ENCODE measurements around the gene SLC6A13. TPM values are rescaled to one million over a fixed set of nuclear protein-coding genes. Genes with fewer than 3 reads are reported as not detected.

Gene SLC6A13
- total RNA-seq, 1 donor from 2014 or later: 2.6 TPM

- H3K4me1 ChIP-seq (ENCODE audit: control insufficient read depth in 3 of 3, insufficient read depth in 3 of 3, low read length in 3 of 3): peaks cover 19 to 36% (median 19%) of the 10 kb centered on the region in 3 donors
- H3K9me3 ChIP-seq (ENCODE audit: control insufficient read depth in 3 of 3, low read length in 3 of 3): no peaks in the 10 kb centered on the region
- peaks cover 2 to 3% (median 3%) of the 10 kb centered on the region in 3 donors for H3K27me3 ChIP-seq (ENCODE audit: control insufficient read depth in 3 of 3, insufficient read depth in 3 of 3, low read length in 3 of 3)
- no peaks in the 10 kb centered on the region for H3K36me3 ChIP-seq (ENCODE audit: control insufficient read depth in 3 of 3, insufficient read depth in 3 of 3, low read length in 3 of 3)
- H3K27ac ChIP-seq (ENCODE audit: low read depth, low read length): no peak overlapping the region
- H3K4me3 ChIP-seq (ENCODE audit: low read length in 3 of 3): no peak overlapping the region
- H3K9ac ChIP-seq (ENCODE audit: low read depth in 1 of 3, low read length in 3 of 3): no peak overlapping the region
These were observed 33.0 kb downstream of the SLC6A13 start for GRCh38 chr12:229441-230191.

GRCh38 chr12:228846-229200, 33.8 kb downstream of the SLC6A13 start:
- Histone ChIP-seq H3K36me3 (ENCODE audit: control insufficient read depth in 3 of 3, insufficient read depth in 3 of 3, low read length in 3 of 3) (no peaks in the 10 kb centered on the region), H3K9me3 (ENCODE audit: control insufficient read depth in 3 of 3, low read length in 3 of 3) (no peaks in the 10 kb centered on the region), H3K27me3 (ENCODE audit: control insufficient read depth in 3 of 3, insufficient read depth in 3 of 3, low read length in 3 of 3) (peaks cover 3 to 6% (median 4%) of the 10 kb centered on the region in 3 donors), H3K9ac (ENCODE audit: low read depth in 1 of 3, low read length in 3 of 3) (no peak overlapping the region), H3K4me3 (ENCODE audit: low read length in 3 of 3) (no peak overlapping the region), H3K27ac (ENCODE audit: low read depth, low read length) (no peak overlapping the region), H3K4me1 (ENCODE audit: control insufficient read depth in 3 of 3, insufficient read depth in 3 of 3, low read length in 3 of 3) (peaks cover 17 to 33% (median 17%) of the 10 kb centered on the region in 3 donors)

GRCh38 chr12:227923-228845, 34.5 kb downstream of the SLC6A13 start:
- H3K36me3 ChIP-seq (ENCODE audit: control insufficient read depth in 3 of 3, insufficient read depth in 3 of 3, low read length in 3 of 3): no peaks in the 10 kb centered on the region
- peaks cover 3 to 6% (median 5%) of the 10 kb centered on the region in 3 donors for H3K27me3 ChIP-seq (ENCODE audit: control insufficient read depth in 3 of 3, insufficient read depth in 3 of 3, low read length in 3 of 3)
- no peak overlapping the region for H3K9ac ChIP-seq (ENCODE audit: low read depth in 1 of 3, low read length in 3 of 3)
- H3K27ac ChIP-seq (ENCODE audit: low read depth, low read length): no peak overlapping the region
- no peaks in the 10 kb centered on the region for H3K9me3 ChIP-seq (ENCODE audit: control insufficient read depth in 3 of 3, low read length in 3 of 3)
- H3K4me3 ChIP-seq (ENCODE audit: low read length in 3 of 3): no peak overlapping the region
- H3K4me1 ChIP-seq (ENCODE audit: control insufficient read depth in 3 of 3, insufficient read depth in 3 of 3, low read length in 3 of 3): peaks cover 10 to 26% (median 12%) of the 10 kb centered on the region in 3 donors

- H3K9ac ChIP-seq (ENCODE audit: low read depth in 1 of 3, low read length in 3 of 3): no peak overlapping the region
- H3K4me3 ChIP-seq (ENCODE audit: low read length in 3 of 3): no peak overlapping the region
- no peaks in the 10 kb centered on the region for H3K9me3 ChIP-seq (ENCODE audit: control insufficient read depth in 3 of 3, low read length in 3 of 3)
- no peaks in the 10 kb centered on the region for H3K36me3 ChIP-seq (ENCODE audit: control insufficient read depth in 3 of 3, insufficient read depth in 3 of 3, low read length in 3 of 3)
- H3K4me1 ChIP-seq (ENCODE audit: control insufficient read depth in 3 of 3, insufficient read depth in 3 of 3, low read length in 3 of 3): peaks cover 3 to 18% (median 4%) of the 10 kb centered on the region in 3 donors
- no peak overlapping the region for H3K27ac ChIP-seq (ENCODE audit: low read depth, low read length)
- peaks cover 3 to 6% (median 5%) of the 10 kb centered on the region in 3 donors for H3K27me3 ChIP-seq (ENCODE audit: control insufficient read depth in 3 of 3, insufficient read depth in 3 of 3, low read length in 3 of 3)
These were observed 35.2 kb downstream of the SLC6A13 start for GRCh38 chr12:227286-227915.

GRCh38 chr12:226401-226800, 36.2 kb downstream of the SLC6A13 start:
- H3K27me3 ChIP-seq (ENCODE audit: control insufficient read depth in 3 of 3, insufficient read depth in 3 of 3, low read length in 3 of 3): peaks cover 5 to 6% (median 6%) of the 10 kb centered on the region in 3 donors
- no peaks in the 10 kb centered on the region for H3K36me3 ChIP-seq (ENCODE audit: control insufficient read depth in 3 of 3, insufficient read depth in 3 of 3, low read length in 3 of 3)
- H3K9me3 ChIP-seq (ENCODE audit: control insufficient read depth in 3 of 3, low read length in 3 of 3): no peaks in the 10 kb centered on the region
- no peak overlapping the region for H3K27ac ChIP-seq (ENCODE audit: low read depth, low read length)
- no peak overlapping the region for H3K9ac ChIP-seq (ENCODE audit: low read depth in 1 of 3, low read length in 3 of 3)
- H3K4me3 ChIP-seq (ENCODE audit: low read length in 3 of 3): no peak overlapping the region
- peaks cover 0 to 9% (median 0%) of the 10 kb centered on the region in 3 donors for H3K4me1 ChIP-seq (ENCODE audit: control insufficient read depth in 3 of 3, insufficient read depth in 3 of 3, low read length in 3 of 3)

DNA sequence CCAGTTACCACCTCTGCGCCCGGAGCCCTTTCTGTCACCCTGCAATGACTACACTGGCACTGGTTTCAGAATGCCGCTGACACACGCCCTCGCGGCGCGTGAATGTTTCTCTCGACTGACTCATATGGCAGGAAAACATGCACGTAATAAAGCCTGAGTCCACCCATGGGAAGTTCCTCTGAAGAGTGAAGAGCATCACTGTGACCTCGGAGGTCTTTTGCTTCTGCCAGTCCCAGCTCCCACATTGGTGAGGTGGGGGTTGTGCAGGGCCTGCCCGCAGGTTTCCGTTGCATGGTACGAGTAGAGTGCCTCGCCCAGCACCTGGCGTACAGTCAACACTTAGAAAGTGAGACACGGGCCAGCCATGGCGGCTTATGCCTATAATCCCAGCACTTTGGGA, 37.6 kb downstream of the SLC6A13 start:
- no peaks in the 10 kb centered on the region for H3K9me3 ChIP-seq (ENCODE audit: control insufficient read depth in 3 of 3, low read length in 3 of 3)
- peaks cover 3 to 8% (median 6%) of the 10 kb centered on the region in 3 donors for H3K27me3 ChIP-seq (ENCODE audit: control insufficient read depth in 3 of 3, insufficient read depth in 3 of 3, low read length in 3 of 3)
- no peak overlapping the region for H3K9ac ChIP-seq (ENCODE audit: low read depth in 1 of 3, low read length in 3 of 3)
- no peak overlapping the region for H3K4me3 ChIP-seq (ENCODE audit: low read length in 3 of 3)
- no peaks in the 10 kb centered on the region for H3K36me3 ChIP-seq (ENCODE audit: control insufficient read depth in 3 of 3, insufficient read depth in 3 of 3, low read length in 3 of 3)
- peaks cover 0 to 3% (median 2%) of the 10 kb centered on the region in 3 donors for H3K4me1 ChIP-seq (ENCODE audit: control insufficient read depth in 3 of 3, insufficient read depth in 3 of 3, low read length in 3 of 3)
- H3K27ac ChIP-seq (ENCODE audit: low read depth, low read length): no peak overlapping the region

DNA sequence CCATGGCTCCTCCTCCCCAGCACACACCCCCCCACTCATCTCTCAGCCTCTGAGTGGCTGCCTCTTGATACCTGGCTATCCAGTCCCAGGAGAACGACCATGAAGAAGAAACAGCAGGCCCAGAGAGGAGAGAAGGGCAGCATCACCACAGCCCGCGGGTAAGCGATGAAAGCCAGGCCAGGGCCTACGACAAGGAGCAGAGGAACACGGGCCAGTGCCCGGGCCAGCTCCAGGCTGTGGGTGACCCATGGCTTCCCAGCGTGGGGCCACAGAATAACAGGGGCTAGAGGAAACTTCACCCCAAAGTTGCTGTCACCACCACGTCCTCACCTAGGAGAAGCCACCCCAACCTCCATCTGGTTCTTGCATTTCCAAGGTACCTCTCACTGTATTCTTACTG, 38.3 kb downstream of the SLC6A13 start:
- Histone ChIP-seq H3K4me3 (ENCODE audit: low read length in 3 of 3) (no peak overlapping the region), H3K4me1 (ENCODE audit: control insufficient read depth in 3 of 3, insufficient read depth in 3 of 3, low read length in 3 of 3) (peaks cover 0 to 2% (median 0%) of the 10 kb centered on the region in 3 donors), H3K36me3 (ENCODE audit: control insufficient read depth in 3 of 3, insufficient read depth in 3 of 3, low read length in 3 of 3) (no peaks in the 10 kb centered on the region), H3K9me3 (ENCODE audit: control insufficient read depth in 3 of 3, low read length in 3 of 3) (no peaks in the 10 kb centered on the region), H3K9ac (ENCODE audit: low read depth in 1 of 3, low read length in 3 of 3) (no peak overlapping the region), H3K27ac (ENCODE audit: low read depth, low read length) (no peak overlapping the region), H3K27me3 (ENCODE audit: control insufficient read depth in 3 of 3, insufficient read depth in 3 of 3, low read length in 3 of 3) (peaks cover 3 to 12% (median 6%) of the 10 kb centered on the region in 3 donors)

GRCh38 chr12:223841-224240, 38.8 kb downstream of the SLC6A13 start:
- no peak overlapping the region for H3K9ac ChIP-seq (ENCODE audit: low read depth in 1 of 3, low read length in 3 of 3)
- no peak overlapping the region for H3K27ac ChIP-seq (ENCODE audit: low read depth, low read length)
- H3K4me3 ChIP-seq (ENCODE audit: low read length in 3 of 3): no peak overlapping the region
- peaks cover 0 to 2% (median 0%) of the 10 kb centered on the region in 3 donors for H3K4me1 ChIP-seq (ENCODE audit: control insufficient read depth in 3 of 3, insufficient read depth in 3 of 3, low read length in 3 of 3)
- peaks cover 3 to 12% (median 6%) of the 10 kb centered on the region in 3 donors for H3K27me3 ChIP-seq (ENCODE audit: control insufficient read depth in 3 of 3, insufficient read depth in 3 of 3, low read length in 3 of 3)
- H3K9me3 ChIP-seq (ENCODE audit: control insufficient read depth in 3 of 3, low read length in 3 of 3): no peaks in the 10 kb centered on the region
- no peaks in the 10 kb centered on the region for H3K36me3 ChIP-seq (ENCODE audit: control insufficient read depth in 3 of 3, insufficient read depth in 3 of 3, low read length in 3 of 3)

DNA sequence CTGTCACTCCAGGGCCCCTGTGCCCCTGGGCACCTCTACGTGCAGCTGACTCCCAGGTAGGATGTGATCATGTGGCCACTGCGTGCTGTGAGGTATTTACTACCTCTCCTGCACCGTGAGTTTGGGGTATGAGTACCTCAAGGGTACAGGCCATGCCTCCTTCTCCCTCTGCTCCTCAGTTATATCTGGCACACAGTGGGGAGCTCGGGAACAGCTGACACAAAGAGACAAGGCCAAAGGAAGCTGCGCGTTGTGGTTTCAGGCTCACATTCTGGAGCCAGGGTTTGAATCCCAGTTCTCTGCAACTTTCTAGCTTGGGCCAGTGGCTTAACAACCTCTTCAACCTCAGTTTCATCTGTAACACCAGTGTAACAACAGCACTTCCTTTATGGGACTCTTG, 40.9 kb downstream of the SLC6A13 start:
- Histone ChIP-seq H3K4me3 (ENCODE audit: low read length in 3 of 3) (no peak overlapping the region), H3K9me3 (ENCODE audit: control insufficient read depth in 3 of 3, low read length in 3 of 3) (no peaks in the 10 kb centered on the region), H3K27me3 (ENCODE audit: control insufficient read depth in 3 of 3, insufficient read depth in 3 of 3, low read length in 3 of 3) (peaks cover 3 to 9% (median 6%) of the 10 kb centered on the region in 3 donors), H3K27ac (ENCODE audit: low read depth, low read length) (no peak overlapping the region), H3K36me3 (ENCODE audit: control insufficient read depth in 3 of 3, insufficient read depth in 3 of 3, low read length in 3 of 3) (no peaks in the 10 kb centered on the region), H3K9ac (ENCODE audit: low read depth in 1 of 3, low read length in 3 of 3) (no peak overlapping the region), H3K4me1 (ENCODE audit: control insufficient read depth in 3 of 3, insufficient read depth in 3 of 3, low read length in 3 of 3) (peaks cover 0 to 2% (median 0%) of the 10 kb centered on the region in 3 donors)

All from skeletal muscle tissue (tissue), 4 donors.